Muscle of leg (tissue), 11 donors: ENCODE data around the gene TFEB. TPM values are rescaled to one million over a fixed set of nuclear protein-coding genes. Genes with fewer than 3 reads are reported as not detected.
A peak's percentile ranks its signal among the peaks of the same experiment; 100 is the strongest.

Experiments used
- DNase-seq: peaks from one replicate; pipeline ENCODE4 v3.0.0; 2013
- H3K27ac ChIP-seq: one replicate; pipeline ENCODE4 v1.5.1; 2013; ENCODE audit warnings: mild to moderate bottlenecking, low read length, control low read depth
- H3K27me3 ChIP-seq: one replicate; pipeline ENCODE4 v1.6.1; 2013; ENCODE audit warnings: low read length; ENCODE audit not compliant: control insufficient read depth, insufficient read depth
- H3K36me3 ChIP-seq: one replicate; pipeline ENCODE4 v1.6.1; 2013; ENCODE audit warnings: low read length; ENCODE audit not compliant: control insufficient read depth, insufficient read depth
- H3K4me1 ChIP-seq: one replicate; pipeline ENCODE4 v1.6.1; 2013; ENCODE audit warnings: low read length; ENCODE audit not compliant: control insufficient read depth, insufficient read depth
- H3K4me3 ChIP-seq: one replicate; pipeline ENCODE4 v1.5.1; 2013; ENCODE audit warnings: low read length, control low read depth
- H3K9me3 ChIP-seq: replicated peaks from 2 replicates; pipeline ENCODE4 v1.6.1; 2013; ENCODE audit warnings: low read depth, low read length; ENCODE audit not compliant: control insufficient read depth
- WGBS: methylation state at CpG from one replicate; pipeline ENCODE4 v1.1.5; 2013; ENCODE audit warnings: missing lambda C conversion rate; ENCODE audit not compliant: insufficient coverage; 5-methylcytosine and 5-hydroxymethylcytosine counted together
- polyA plus RNA-seq, 8 donors: library from polyadenylated mRNA; unstranded; fragments of 120-200 nt; gene quantifications; one replicate each; pipeline versions ENCODE4 v1.2.1 to v1.2.3, GENCODE V29; 2013; ENCODE audit warnings: inconsistent platforms in 1 of 8, low replicate concordance in 1 of 8; ENCODE audit not compliant: insufficient read length in 8 of 8, insufficient read depth in 1 of 8
- total RNA-seq: library from RNA; stranded (reverse); fragments of 120-200 nt; gene quantifications from one replicate; pipeline ENCODE4 v1.2.4, GENCODE V29; 2013

The TFEB gene
- total and polyA plus RNA-seq, 9 donors: 6.1 to 12.3 (median 7.5) TPM

DNA sequence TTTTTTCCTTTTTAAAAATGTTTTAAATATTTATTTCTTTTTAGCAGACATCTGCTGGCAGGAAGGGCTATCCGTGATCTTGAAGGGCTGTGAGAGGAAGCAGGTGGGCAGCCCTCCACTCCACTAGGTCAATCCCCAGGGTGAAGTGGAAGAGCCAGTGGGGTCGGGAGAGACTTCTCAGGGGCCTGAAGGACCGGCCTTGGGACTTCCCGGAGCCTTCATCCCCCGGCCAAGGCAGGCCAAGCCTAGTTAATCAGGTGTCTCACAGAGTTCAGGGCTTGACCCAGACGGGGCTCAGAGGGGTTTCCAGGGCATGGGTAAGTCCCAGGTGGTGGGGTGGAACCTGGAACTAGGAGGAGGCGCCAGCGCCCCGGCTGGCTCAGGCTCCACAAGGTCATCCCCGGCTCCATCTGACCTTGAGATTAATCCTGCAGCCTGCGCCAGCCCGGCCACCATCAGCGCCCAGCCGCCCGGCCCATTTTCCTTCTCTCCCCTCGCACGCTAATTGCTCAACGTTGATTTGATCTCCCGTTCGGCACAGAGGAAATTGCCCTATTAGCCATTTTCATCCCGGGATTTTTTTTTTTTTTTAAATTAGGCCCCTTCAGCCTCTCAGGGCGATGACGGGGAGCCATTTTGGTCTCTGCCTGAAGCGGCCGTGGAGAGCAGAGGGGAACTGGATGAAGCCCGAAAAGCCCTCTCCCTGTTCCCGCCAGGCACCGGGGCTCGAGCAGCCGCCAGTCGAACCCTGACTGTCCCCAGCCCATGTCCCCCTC lies 52.7 kb downstream of the TFEB start:
- peak; percentile 36 for DNase-seq
- Histone ChIP-seq H3K27ac (peak overlapping the region; percentile 31), H3K4me1 (peaks cover 21% of the 10 kb centered on the region), H3K27me3 (no peaks in the 10 kb centered on the region), H3K36me3 (peaks cover 12% of the 10 kb centered on the region), H3K9me3 (no peaks in the 10 kb centered on the region), H3K4me3 (peak overlapping the region; percentile 47)
- 41% methylated on average over 21 of the region's 31 CpGs for WGBS

DNA sequence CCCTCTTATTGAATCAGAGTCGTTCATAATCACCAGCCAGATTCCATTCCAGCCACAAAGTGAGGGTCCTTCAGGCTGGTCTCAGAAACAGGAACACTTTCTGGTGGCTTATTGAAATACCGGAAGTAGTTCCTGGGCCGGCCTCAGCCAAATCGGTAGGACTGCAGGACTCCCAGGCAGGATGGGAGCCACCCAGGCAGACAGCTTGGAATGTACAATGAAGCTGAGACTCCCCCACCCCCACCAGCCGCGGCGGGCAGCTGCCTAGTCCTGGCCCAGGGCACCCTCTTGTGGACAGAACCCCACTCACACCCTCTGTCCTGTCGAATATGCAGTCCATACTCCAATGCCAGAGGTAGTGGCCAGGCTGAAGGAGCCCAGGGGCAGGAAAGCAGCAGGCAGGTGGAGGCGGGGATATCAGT lies 53.3 kb downstream of the TFEB start:
- peak; percentile 94 for DNase-seq
- H3K9me3 ChIP-seq: no peaks in the 10 kb centered on the region
- no peak overlapping the region for H3K4me3 ChIP-seq
- no peak overlapping the region for H3K27ac ChIP-seq
- H3K27me3 ChIP-seq: no peaks in the 10 kb centered on the region
- H3K36me3 ChIP-seq: peaks cover 11% of the 10 kb centered on the region
- 3% methylated on average over 4 of the region's 9 CpGs for WGBS
- peaks cover 21% of the 10 kb centered on the region for H3K4me1 ChIP-seq

DNA sequence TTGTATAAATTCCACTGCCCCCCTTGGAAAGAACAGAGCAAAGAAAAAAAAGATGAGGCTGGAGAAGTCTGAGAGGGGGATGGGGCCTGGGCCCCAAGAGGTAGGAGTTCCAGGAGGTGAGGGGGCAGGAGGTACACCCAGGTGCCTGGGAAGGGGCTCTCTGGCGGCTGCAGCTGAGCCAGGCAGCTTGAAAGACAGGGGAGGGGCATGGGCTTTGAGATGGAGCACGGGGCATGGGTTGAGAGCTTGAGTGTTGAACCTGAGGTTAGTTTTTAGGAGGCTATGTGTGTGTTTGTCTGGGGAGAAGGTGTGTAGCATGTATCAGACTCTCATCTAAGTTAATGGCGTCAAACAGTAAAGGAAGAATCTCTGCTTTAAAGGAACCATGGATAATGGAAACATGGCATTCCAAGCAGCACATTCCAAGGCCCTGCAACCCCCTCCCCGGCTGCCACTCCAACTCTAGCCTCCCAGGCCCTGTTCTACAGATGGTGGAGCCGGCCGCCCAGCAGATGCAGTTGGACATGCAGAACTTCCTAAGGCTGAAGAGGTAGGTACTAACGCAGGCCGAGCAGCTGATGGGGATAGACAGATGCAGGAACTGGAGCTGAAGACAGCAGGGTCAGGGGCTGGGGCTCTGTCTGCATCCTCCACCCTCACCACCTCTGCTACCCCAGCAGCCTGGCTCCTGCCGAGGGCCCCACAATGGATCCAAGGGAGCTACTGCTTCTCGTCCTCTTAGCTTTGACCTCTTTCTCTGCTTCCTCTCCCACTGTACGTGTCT lies 55.0 kb downstream of the TFEB start:
- Histone ChIP-seq H3K4me1 (peaks cover 28% of the 10 kb centered on the region), H3K9me3 (no peaks in the 10 kb centered on the region), H3K27ac (no peak overlapping the region), H3K36me3 (peaks cover 6% of the 10 kb centered on the region), H3K27me3 (no peaks in the 10 kb centered on the region), H3K4me3 (no peak overlapping the region)
- WGBS: 42% methylated on average over 6 of the region's 11 CpGs
- no peak for DNase-seq

DNA sequence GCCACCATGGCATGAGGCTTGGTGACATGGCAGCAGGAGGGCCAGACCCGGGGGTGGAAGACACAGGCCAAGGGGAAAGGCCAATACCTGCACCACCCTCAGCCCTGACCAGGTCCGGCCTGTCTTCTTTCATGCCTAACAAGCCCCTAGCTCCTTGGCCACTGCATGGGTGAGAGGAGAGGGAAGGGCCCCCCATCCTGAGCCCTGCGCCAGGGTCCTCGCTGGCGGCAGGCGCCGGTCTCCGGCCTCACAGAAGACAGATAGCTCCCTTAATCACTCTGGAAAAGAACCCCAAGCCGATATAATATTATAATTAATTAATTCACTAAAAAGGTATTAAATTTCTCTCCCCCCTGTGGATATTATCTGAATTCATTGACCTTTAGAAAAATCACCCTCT lies 55.7 kb downstream of the TFEB start:
- H3K27ac ChIP-seq: no peak overlapping the region
- no peaks in the 10 kb centered on the region for H3K27me3 ChIP-seq
- DNase-seq: no peak
- no peak overlapping the region for H3K4me3 ChIP-seq
- no CpG with 5 or more reads among the region's 9 CpGs for WGBS
- H3K4me1 ChIP-seq: peaks cover 35% of the 10 kb centered on the region
- H3K9me3 ChIP-seq: no peaks in the 10 kb centered on the region
- H3K36me3 ChIP-seq: peaks cover 1% of the 10 kb centered on the region

DNA sequence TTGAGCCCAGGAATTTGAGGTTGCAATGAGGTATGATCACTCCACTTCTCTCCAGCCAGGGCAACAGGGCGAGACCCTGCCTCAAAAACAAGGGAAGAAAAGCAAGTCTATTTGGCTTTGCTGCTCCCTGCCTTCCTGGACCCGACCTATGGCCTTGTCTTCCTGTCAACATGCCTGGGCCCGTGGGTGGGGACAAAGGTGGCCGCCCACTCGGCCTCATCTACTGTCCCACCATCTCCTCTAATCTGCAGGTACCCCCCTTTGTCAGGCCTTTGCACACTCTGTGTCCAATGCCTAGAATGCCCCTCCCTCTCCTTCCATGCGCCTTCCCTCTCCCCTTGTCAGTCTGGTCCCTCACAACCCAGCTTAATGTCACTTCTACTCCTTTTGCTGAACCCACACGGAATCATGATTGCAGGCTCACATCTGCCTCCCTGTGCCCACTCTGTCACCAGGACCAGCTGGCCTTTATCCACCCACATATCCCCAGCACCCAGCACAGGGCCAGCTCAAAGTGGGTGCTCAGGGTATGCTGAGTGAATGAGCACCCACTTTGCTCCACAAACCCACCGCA lies 56.8 kb downstream of the TFEB start:
- Histone ChIP-seq H3K27me3 (no peaks in the 10 kb centered on the region), H3K36me3 (no peaks in the 10 kb centered on the region), H3K4me1 (peaks cover 42% of the 10 kb centered on the region), H3K4me3 (no peak overlapping the region), H3K9me3 (no peaks in the 10 kb centered on the region), H3K27ac (no peak overlapping the region)
- DNase-seq: no peak
- WGBS: 67% methylated on average over 7 of the region's 8 CpGs

DNA sequence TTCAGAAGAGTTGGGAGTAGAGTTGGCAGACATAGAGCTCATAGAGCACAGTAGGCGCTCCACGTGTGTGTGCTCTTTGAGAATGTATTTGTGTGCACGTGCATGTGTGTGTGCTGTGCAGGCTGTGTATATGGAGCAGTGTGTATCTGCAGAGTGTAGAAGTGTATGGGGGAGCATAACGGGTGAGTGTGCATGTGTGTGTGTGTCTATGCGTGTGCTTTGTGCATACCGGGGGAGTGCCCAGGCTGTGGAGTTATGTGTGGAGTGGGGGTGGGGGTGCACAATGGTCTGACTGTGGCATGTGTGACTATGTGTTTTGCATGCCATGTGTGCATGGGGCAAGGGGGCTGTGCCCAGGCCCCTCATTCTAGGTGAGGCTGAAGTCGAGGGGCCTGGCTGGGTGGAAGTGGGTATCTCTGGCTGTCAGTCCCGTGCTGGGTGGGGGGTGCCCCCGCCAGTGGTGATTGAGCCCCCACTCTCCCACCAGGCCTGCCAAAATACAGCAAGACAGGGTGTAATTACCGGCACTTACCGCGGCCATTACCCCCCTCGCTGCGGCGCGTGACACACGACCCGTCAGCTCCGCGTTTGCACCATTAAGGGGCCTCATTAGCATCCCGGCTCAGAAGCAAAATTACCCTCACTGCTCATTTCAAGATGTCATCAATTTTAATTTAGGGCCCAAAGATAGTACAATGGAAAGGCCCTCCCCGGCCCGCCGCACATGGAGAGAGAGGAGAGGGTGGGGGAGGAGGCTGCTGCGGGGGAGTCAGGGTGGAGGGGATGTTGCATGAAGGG lies 58.1 kb downstream of the TFEB start:
- H3K27ac ChIP-seq: no peak overlapping the region
- DNase-seq: no peak
- no peaks in the 10 kb centered on the region for H3K9me3 ChIP-seq
- WGBS: 71% methylated on average over 7 of the region's 25 CpGs
- H3K27me3 ChIP-seq: no peaks in the 10 kb centered on the region
- H3K4me1 ChIP-seq: peaks cover 35% of the 10 kb centered on the region
- no peaks in the 10 kb centered on the region for H3K36me3 ChIP-seq
- H3K4me3 ChIP-seq: no peak overlapping the region

DNA sequence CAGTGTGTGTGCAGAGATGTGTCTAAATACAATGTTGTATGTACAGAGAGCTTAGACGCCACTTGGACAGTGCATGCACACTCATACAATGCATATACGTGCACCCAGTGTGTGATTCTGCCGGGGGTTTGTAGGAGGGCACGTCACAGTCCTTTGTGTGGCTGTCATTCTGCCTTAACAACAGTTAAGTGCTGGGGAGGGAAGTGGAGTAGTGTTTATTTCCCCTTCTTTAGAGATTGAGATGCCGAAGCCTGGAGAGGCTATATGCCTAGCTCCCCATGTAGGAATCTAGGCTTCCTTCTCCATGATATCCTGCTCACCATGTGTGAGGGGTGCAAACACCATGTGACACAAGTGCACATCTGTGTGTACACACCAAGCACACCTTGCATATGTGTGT lies 59.0 kb downstream of the TFEB start:
- no peak overlapping the region for H3K27ac ChIP-seq
- H3K9me3 ChIP-seq: no peaks in the 10 kb centered on the region
- peaks cover 31% of the 10 kb centered on the region for H3K4me1 ChIP-seq
- H3K27me3 ChIP-seq: peaks cover 4% of the 10 kb centered on the region
- H3K36me3 ChIP-seq: no peaks in the 10 kb centered on the region
- no peak overlapping the region for H3K4me3 ChIP-seq
- no peak for DNase-seq
- WGBS: 57% methylated on average over 2 of the region's 5 CpGs

DNA sequence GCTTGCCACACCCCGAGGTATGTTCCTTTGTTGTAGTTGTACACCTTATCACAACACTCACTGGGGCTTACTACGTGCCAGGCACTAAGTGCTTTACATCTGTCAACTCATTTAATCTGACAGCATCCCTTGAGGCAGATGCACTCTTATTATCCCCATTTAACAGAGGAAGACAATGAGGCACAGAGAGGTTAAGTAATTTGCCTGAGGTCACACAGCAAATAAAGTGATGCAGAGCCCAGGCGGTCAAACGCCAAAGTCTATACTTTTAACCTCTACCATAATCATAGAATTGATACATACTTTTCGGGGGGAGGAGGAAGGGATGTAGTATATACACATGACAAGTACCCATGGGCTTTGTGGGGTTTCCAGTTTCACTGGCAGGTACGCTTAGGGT lies 59.4 kb downstream of the TFEB start:
- H3K9me3 ChIP-seq: no peaks in the 10 kb centered on the region
- H3K4me3 ChIP-seq: no peak overlapping the region
- 83% methylated on average over 1 of the region's 6 CpGs for WGBS
- no peaks in the 10 kb centered on the region for H3K36me3 ChIP-seq
- peaks cover 4% of the 10 kb centered on the region for H3K27me3 ChIP-seq
- DNase-seq: no peak
- H3K4me1 ChIP-seq: peaks cover 36% of the 10 kb centered on the region
- H3K27ac ChIP-seq: no peak overlapping the region

DNA sequence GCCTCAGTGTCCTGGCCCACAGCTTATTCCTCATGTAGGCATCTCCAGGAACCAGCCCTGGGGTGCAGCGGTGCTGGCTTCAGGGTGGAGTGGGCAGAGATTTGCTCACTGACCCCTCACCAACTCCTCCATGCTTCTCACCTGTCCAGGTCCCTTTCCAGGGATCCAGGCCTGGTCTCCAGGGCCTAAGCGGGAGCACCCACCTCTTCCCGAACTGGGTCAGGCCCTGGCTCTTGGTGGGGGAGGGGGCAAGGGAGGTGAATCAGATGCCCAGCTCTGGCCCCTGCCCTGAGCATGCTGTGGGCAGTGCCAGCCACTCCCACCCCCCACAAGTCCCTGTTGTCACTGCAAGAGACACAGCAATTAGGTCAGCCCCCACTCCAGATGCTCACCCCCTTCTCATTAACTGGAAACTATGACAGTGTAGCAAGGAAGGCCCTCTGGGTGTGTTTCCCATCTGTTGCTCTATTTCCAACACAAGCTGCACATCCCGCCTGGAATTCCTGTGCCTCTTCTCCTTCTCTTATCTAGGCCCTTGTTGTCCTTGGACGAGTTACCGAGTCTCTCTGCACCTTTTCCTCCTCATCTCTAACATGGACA lies 60.1 kb downstream of the TFEB start:
- Histone ChIP-seq H3K27ac (no peak overlapping the region), H3K4me3 (no peak overlapping the region), H3K4me1 (peaks cover 36% of the 10 kb centered on the region), H3K27me3 (peaks cover 4% of the 10 kb centered on the region), H3K9me3 (no peaks in the 10 kb centered on the region), H3K36me3 (no peaks in the 10 kb centered on the region)
- peak; percentile 80 for DNase-seq
- 49% methylated on average over 3 of the region's 6 CpGs for WGBS
